Measurements from ENCODE around the gene CEP120.

CEP120 gene

DNA sequence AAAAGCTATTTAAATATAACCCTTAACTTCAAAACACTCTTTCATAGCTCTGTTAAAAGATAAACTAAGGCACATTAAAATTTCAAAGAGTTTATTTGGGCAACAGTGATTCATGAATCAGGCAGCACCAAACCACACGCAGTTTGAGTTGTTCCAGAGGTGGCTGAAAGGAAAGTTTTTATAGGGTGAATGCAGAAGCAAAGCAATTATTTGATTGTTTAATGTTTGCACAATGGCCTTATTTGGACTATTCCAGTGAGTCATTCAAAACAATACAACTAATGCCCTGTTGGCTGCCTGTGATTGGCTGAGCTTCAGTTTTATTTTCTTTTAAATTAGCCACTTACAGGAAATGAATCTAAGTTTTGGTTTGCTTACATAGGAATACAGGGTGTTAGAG is 125.3 kb downstream of the CEP120 start:
- DNase-seq: no peak

DNA sequence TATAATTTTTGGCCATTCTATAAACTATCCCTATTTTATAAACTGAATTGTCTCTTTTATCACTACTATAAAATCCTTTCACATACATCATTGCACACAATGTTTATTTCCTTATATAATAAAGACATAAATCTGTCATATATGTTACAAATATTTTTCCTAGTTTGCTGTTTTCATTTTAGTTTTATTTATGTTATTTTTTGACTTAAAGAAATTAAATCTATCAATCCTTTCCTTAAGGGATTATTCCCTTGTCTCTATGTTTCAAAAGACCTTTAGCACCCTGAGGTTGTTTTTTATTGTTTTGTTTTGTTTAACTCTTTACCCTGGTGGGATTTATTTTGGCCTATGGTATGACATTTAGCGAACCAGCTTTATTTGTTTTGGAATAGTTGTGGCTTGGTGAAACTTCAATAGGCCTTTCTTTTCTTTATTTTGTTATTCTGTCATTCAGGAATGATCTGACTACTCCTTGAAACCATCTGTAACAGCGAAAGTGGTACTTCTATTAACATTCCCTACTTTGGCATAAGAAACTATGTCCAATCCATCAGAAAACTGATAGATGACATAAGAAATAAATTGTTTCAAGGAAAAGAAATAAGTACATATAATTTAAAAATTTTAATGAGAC is 125.9 kb downstream of the CEP120 start:
- no peak for DNase-seq

Measured in activated T-cell treated with anti-CD3 and anti-CD28 coated beads, Interleukin-2, amount 50 U/mL, for 48 hours (primary cell).